A549 (cell line): ENCODE measurements around the gene JHY.

ENCODE experiments used
- CBX8 ChIP-seq: fragments of 200-600 bp; sonication (generic); IDR thresholded peaks from 2 replicates; pipeline ENCODE4 v1.6.1; 2016
- CTCF ChIP-seq: fragments of >200 bp; sonication (Bioruptor Twin); formaldehyde crosslinking; IDR thresholded peaks from 3 replicates; pipeline ENCODE4 v1.5.1; 2016
- EHMT2 ChIP-seq: fragments of 200-600 bp; sonication (generic); IDR thresholded peaks from 2 replicates; pipeline ENCODE4 v1.6.1; 2016; ENCODE audit warnings: antibody characterized with exemption, low read depth, mild to moderate bottlenecking, moderate library complexity
- EP300 ChIP-seq, 2 experiments: fragments of >200 bp; sonication (Bioruptor Twin); formaldehyde crosslinking; IDR thresholded peaks; 2 replicates in 1 of 2; 3 replicates in 1 of 2; pipeline ENCODE4 v1.6.1; 2016 to 2017
- ESRRA ChIP-seq: fragments of 150-350 bp; IDR thresholded peaks from 2 replicates; pipeline ENCODE4 v1.6.1; 2014; ENCODE audit warnings: mild to moderate bottlenecking, low read length, borderline replicate concordance
- FOSL2 ChIP-seq, 2 experiments: fragments of 450-650 bp in 1 of 2; fragments of >200 bp in 1 of 2; sonication (Bioruptor Twin) in 1 of 2; formaldehyde crosslinking; IDR thresholded peaks; 2 replicates each; pipeline versions ENCODE4 v1.5.0 to v1.6.1; 2016 to 2020; ENCODE audit warnings: mild to moderate bottlenecking in 1 of 2, moderate library complexity in 1 of 2
- HOXA7 ChIP-seq: fragments of 250-450 bp; sonication (Bioruptor Pico); IDR thresholded peaks from 2 replicates; pipeline ENCODE4 v1.5.0; 2020; ENCODE audit warnings: mild to moderate bottlenecking, moderate library complexity
- REST ChIP-seq: fragments of 200-600 bp; sonication (generic); IDR thresholded peaks from 2 replicates; pipeline ENCODE4 v1.6.1; 2016; ENCODE audit warnings: antibody characterized with exemption, mild to moderate bottlenecking, moderate library complexity

- TF ChIP-seq FOSL2 (IDR thresholded peaks at IDR 0.05), result no peak
- TF ChIP-seq FOSL2 (CRISPR knock-in tag; IDR thresholded peaks at IDR 0.05), result no peak
- no peak for TF ChIP-seq ESRRA
- no peak for TF ChIP-seq REST
- no peak for TF ChIP-seq EHMT2
- TF ChIP-seq CBX8, result no peak
- TF ChIP-seq HOXA7 (CRISPR knock-in tag), result no peak
- no peak for TF ChIP-seq EP300 (IDR thresholded peaks at IDR 0.05)
- no peak for TF ChIP-seq CTCF
These were observed 81.4 kb downstream of the JHY start for GRCh38 chr11:122963961-122964360.
